DMS79 (cell line): ENCODE measurements around the gene VAV2.
A peak's percentile ranks its signal among the peaks of the same experiment; 100 is the strongest.

Experiments used
- DNase-seq: peaks from one replicate; lab custom pipeline; 2025; lab: John Stamatoyannopoulos, UW

The VAV2 gene

DNA sequence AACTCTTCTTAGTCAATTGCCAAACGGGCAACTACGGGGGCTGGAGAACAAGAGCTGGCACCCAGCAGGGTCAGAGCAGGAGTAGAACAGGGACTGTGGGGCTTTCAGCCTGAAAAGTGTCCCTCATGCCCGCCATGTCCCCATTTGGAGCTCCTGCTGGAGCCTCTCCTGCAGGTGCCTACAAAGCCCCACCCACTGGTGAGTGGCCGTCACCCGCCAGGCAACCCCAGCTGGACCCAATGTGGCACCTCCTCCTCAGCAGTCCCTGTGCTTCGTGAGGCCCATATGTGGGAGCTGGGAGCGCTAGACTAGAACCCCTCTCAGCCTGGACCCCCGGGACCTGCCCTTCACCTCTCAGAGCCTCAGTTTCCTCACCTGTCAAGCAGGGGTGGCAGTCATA lies 40.9 kb downstream of the VAV2 start:
- DNase-seq = no peak

GRCh38 chr9:133950629-133951111 lies 41.5 kb downstream of the VAV2 start:
- peak; percentile 71 for DNase-seq

GRCh38 chr9:133950192-133950591 lies 41.9 kb downstream of the VAV2 start:
- DNase-seq = peak; percentile 94

- DNase-seq = no peak
These were observed 42.5 kb downstream of the VAV2 start for GRCh38 chr9:133949486-133950061.

- DNase-seq = no peak
These were observed 43.3 kb downstream of the VAV2 start for GRCh38 chr9:133948561-133949485.

DNA sequence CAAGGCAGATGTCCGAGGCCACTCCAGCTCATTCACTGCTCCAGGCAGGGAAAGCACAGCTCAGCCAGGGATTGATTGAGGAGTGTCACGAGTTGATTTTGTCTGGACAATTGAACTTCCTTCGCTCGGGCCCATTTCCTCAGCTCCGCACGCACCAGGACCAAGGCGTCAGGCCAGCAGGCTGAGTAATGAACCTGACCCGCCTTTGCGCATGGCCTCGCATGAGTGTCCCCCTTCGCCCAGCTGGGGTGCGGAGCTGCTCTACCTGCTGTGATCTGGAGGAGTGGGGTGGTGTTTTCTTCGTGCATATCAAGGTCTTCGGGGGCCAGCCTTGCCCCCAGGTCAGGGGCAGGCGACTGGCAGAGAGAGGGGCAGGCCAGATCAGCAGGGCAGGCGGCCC lies 44.0 kb downstream of the VAV2 start:
- DNase-seq = no peak

DNA sequence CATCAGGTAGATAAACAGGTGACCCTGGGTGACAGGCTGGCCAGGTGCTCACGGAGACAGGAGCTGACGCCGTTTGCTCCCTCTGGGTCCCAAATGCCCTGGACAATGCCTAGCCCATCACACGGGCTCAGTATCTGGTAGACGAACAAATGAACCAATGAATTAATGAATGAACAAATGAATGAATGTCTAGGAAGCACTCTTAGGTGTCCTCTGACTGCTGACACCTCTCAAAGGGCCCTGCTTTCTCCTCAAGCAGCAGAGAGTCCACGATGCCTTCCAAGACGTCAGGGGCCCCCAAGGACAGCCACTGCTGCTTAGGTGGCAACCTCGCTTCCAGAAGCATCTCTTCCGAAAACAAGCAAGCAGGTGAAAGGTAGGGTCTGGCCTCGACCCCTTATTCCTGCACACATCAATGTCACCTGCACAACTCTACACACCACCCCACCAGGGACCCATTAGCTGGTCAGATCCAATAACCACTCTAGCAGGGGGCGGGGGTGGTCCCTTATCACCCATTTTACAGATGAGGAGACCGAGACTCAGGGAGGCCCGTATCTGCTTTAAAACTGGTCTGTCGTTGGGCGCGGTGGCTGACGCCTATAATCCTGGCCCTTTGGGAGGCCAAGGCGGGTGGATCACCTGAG lies 45.2 kb downstream of the VAV2 start:
- DNase-seq = no peak

DNA sequence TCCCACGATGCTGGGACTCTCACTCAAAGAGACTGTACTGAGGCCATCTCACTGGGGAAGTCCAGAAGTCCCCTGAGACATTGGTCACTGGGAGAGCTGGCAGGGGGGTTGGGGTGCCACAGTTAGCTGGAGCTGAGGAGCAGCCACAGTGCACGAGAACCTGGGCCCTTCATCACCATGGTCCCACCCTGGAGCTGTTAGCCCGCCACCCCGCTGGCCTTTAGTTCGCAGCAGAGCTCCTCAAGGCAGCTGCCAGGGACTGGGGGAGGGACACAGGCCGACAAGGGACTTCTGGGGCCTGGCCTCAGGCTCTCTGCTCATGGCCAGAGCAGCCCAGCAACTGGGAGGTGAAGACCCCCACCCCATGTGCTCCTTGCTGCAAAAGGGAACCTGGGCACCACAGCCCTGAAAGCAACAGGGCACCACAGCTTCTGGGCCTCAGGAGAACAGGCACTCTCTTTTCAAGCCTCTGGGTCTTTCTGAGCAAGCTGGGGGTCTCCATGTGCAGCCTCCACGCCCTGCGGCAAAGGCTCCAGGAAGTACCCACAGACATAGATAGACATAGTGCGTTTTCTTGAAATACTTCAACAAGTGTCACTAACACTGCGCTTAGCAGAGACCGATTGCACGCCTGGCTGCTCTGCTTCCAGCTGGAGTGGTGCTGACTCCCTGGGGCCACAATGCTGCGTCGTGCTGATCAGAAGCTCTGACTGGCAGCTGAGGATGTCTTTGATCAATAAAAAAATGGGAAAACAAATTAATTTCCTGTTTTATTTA lies 46.0 kb downstream of the VAV2 start:
- DNase-seq = no peak

GRCh38 chr9:133945314-133945975 lies 46.7 kb downstream of the VAV2 start:
- DNase-seq = no peak

DNA sequence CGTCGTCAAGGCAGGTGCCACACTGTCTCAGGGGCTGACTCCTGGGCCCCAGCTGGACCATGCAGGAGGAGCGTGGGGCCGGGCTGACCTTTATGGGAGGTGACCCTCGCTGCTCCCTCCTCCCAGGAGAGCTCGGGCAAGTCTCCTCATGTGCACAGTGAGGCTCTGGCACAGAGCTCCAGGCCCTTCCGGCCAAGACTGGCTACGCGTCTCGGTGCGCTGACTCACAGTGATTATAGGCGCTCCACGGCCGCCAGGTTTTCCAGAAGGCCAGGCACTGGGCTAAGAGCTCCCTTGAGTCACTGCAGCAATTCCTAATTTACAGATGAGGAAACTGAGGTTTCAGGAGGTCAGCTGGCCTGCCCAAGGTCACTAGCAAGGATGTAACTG lies 47.4 kb downstream of the VAV2 start:
- no peak for DNase-seq

DNA sequence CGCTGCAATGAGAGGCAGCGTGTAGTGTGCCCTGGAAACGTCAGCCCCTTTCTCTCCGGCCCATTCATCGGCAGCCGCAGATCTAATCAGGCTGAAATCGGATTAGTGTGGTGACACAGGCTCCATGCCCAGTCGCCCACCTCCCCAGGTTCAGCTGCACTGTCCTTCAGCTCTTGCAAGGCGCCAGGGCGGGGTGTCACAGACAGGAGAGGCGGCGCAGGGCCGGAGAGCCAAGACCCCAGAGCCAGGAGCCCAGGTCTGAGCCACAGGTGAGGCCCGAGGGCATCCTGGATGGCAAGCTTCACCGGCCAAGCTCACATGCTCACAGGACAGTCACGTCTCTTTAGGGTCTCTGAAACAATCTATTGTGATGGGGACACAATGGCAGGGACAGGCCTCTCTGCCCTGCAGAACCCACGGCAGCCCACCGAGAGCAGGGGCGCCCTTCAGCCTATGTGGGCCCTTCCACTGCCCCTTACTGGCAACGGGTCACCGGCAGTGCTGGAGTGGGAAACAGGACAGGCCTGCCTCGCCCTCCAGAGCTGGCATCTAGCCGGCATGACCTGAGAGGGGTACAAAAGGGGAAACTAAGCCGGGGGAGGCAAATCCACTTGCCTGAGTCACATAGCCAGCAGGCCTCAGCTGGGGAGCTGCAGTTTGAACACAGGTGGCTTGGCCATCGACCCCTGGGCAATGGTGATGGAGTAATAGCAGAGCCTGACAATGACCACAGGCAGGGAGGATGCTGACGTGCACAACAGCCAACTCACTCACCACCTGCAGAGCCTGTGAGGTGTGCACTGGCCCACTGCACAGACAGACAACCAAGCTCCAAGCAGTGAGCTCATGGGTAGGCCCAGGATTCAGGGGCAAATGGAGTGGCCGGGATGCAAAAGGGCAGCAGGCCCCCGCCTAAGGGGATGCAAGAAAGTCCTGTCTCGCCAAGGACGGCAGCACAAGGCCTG lies 48.1 kb downstream of the VAV2 start:
- DNase-seq = no peak

GRCh38 chr9:133943036-133943780 lies 48.9 kb downstream of the VAV2 start:
- DNase-seq = no peak

DNA sequence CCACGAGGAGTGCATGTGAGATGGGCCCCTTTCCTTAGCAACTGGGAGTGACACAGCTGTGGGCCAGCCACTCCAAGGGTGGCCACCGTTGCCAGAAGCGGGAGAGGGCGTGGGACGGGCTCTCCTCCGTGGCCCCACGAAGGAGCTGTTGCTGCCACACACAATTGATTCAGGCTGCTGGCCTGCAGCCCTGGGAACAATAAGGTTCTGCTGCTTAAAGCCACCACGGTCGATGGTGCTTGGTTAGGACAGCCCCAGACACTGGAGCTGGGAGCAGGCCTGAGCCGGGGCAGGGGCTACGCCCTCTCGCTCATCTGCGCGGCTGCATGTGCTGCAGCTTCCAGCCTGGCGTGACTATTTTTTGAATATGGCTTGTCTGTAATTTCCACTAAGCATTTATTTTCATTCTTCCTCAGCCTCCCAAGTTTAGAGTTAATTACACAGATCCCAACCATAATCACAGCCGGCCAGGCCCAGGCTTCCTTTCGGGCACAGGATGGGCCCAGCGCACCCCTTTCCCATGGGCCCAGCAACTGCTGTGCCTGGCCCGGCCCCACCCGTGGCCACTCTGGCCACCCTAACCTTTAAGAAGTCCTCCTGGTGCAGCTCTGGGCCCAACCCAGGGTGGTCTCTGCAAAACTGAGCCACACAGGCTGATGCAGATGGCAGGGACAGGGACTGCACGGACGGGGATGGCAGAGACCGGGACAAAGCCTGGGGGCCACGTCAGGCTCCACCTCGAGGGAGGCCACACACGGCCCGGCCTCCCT lies 49.7 kb downstream of the VAV2 start:
- DNase-seq = no peak

DNA sequence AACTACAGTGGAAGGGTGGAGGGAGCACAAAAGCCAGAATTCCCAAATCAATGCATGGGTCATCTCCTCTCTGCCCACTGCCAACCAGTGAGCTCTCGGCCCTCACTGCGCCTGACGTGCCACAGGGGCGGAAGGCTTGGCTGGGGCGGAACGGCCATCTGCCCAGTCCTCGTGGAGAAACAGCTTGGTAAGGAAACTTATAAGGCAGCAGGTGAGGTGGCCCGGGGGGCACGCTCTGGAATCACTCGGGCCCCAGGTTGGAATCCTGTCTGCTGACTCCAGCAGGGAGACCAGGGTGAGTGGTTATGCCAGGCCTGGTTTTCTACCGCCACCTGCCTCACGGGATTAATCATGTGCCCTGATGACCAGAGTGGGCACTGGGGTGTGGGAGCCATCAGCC lies 52.3 kb downstream of the VAV2 start:
- DNase-seq = no peak

- DNase-seq = no peak
These were observed 52.8 kb downstream of the VAV2 start for GRCh38 chr9:133939171-133939785.

- DNase-seq = no peak
These were observed 53.4 kb downstream of the VAV2 start for GRCh38 chr9:133938753-133939152.

GRCh38 chr9:133938086-133938485 lies 54.0 kb downstream of the VAV2 start:
- DNase-seq = no peak

- DNase-seq = no peak
These were observed 55.0 kb downstream of the VAV2 start for GRCh38 chr9:133937120-133937519.
